IMR-90 (cell line): ENCODE data around the gene TSPEAR. TPM values are rescaled to one million over a fixed set of nuclear protein-coding genes. Genes with fewer than 3 reads are reported as not detected.
"Not testable (repeated sequence)": the region's sequence is repeated elsewhere in the genome, so short reads cannot be mapped to it uniquely, and the experiment has no call there.

ENCODE experiments used
- ATAC-seq: fragments of 200-7000 bp; cut with Tn5 transposase; 2 replicates; pipeline ENCODE4 v1.9.1; 2020; ENCODE audit warnings: low read depth, mild to moderate bottlenecking, moderate library complexity
- BruUV-seq: library from RNA; stranded (reverse); fragments of 400-500 nt; replicated peaks from 2 replicates; lab custom pipeline; 2021; lab: Mats Ljungman, UMichigan
- CTCF ChIA-PET: fragments of 300-600 bp; formaldehyde crosslinking; extraction: SDS; loops from one replicate; lab custom pipeline; 2021; ENCODE audit warnings: antibody characterized with exemption; lab: Yijun Ruan, JAX
- POLR2A ChIA-PET: fragments of 300-600 bp; sonication (Branson Sonifier 250); formaldehyde crosslinking; loops from one replicate; lab custom pipeline; 2022; ENCODE audit warnings: antibody characterized with exemption; ENCODE audit not compliant: unreplicated experiment; lab: Charles Lee
- DNase-seq: peaks from one replicate; pipeline ENCODE4 v3.0.0; 2013
- H2AFZ ChIP-seq: replicated peaks from 2 replicates; pipeline ENCODE3; 2013; ENCODE audit warnings: low read length, mild to moderate bottlenecking; ENCODE audit not compliant: poor library complexity
- H2AK5ac ChIP-seq: 2 replicates; pipeline ENCODE4 v1.6.1; 2013; ENCODE audit warnings: low read depth, low read length, inconsistent platforms
- H2AK9ac ChIP-seq: replicated peaks from 2 replicates; pipeline ENCODE3; 2013; ENCODE audit warnings: mild to moderate bottlenecking, low read depth, low read length, moderate library complexity; ENCODE audit not compliant: poor library complexity
- H2BK120ac ChIP-seq: 2 replicates; pipeline ENCODE4 v1.6.1; 2013; ENCODE audit warnings: low read depth, low read length, inconsistent platforms
- H2BK15ac ChIP-seq: 3 replicates; pipeline ENCODE4 v1.6.1; 2013; ENCODE audit warnings: low read depth, low read length, inconsistent platforms
- H2BK20ac ChIP-seq: 2 replicates; pipeline ENCODE4 v1.6.1; 2013; ENCODE audit warnings: low read depth, mild to moderate bottlenecking, inconsistent platforms, low read length, moderate library complexity
- H2BK5ac ChIP-seq: 2 replicates; pipeline ENCODE4 v1.6.1; 2013; ENCODE audit warnings: mild to moderate bottlenecking, low read depth, low read length, inconsistent platforms; ENCODE audit not compliant: poor library complexity, severe bottlenecking
- H3K14ac ChIP-seq: replicated peaks from 2 replicates; pipeline ENCODE4 v1.6.1; 2013; ENCODE audit warnings: low read depth, low read length, inconsistent platforms
- H3K18ac ChIP-seq: 2 replicates; pipeline ENCODE4 v1.6.1; 2013; ENCODE audit warnings: low read depth, low read length, control low read depth
- H3K23ac ChIP-seq: 2 replicates; pipeline ENCODE4 v1.6.1; 2013; ENCODE audit warnings: low read depth, low read length, inconsistent platforms
- H3K27ac ChIP-seq: 2 replicates; pipeline ENCODE4 v1.5.1; 2013; ENCODE audit warnings: mild to moderate bottlenecking, control low read depth, low read length; ENCODE audit not compliant: insufficient read depth
- H3K27me3 ChIP-seq: 2 replicates; pipeline ENCODE4 v1.6.1; 2013; ENCODE audit warnings: low read length; ENCODE audit not compliant: control insufficient read depth, insufficient read depth
- H3K36me3 ChIP-seq: 2 replicates; pipeline ENCODE4 v1.6.1; 2013; ENCODE audit warnings: low read length, mixed read lengths; ENCODE audit not compliant: control insufficient read depth, insufficient read depth
- H3K4ac ChIP-seq: 2 replicates; pipeline ENCODE4 v1.6.1; 2013; ENCODE audit warnings: low read depth, low read length, inconsistent platforms
- H3K4me1 ChIP-seq: 2 replicates; pipeline ENCODE4 v1.6.1; 2013; ENCODE audit warnings: low read length, mixed read lengths; ENCODE audit not compliant: control insufficient read depth, insufficient read depth
- H3K4me2 ChIP-seq: 2 replicates; pipeline ENCODE4 v1.6.1; 2013; ENCODE audit warnings: low read depth, mild to moderate bottlenecking, control low read depth, low read length, moderate library complexity
- H3K4me3 ChIP-seq: 2 replicates; pipeline ENCODE4 v1.5.1; 2013; ENCODE audit warnings: low read depth, mild to moderate bottlenecking, control low read depth, low read length, moderate library complexity; ENCODE audit not compliant: insufficient read depth
- H3K56ac ChIP-seq: 2 replicates; pipeline ENCODE4 v1.6.1; 2013; ENCODE audit warnings: low read length, inconsistent platforms; ENCODE audit not compliant: insufficient read depth; ENCODE audit errors: extremely low read depth
- H3K79me1 ChIP-seq, 2 experiments: 2 replicates each; pipeline ENCODE4 v1.6.1; 2013; ENCODE audit warnings: low read length in 2 of 2, inconsistent platforms in 1 of 2, low read depth in 1 of 2
- H3K9ac ChIP-seq: 2 replicates; pipeline ENCODE4 v1.6.1; 2013; ENCODE audit warnings: low read depth, low read length, control low read depth
- H3K9me1 ChIP-seq: 2 replicates; pipeline ENCODE4 v1.6.1; 2013; ENCODE audit warnings: low read length, inconsistent platforms; ENCODE audit not compliant: insufficient read depth
- H3K9me3 ChIP-seq: 2 replicates; pipeline ENCODE4 v1.6.1; 2013; ENCODE audit warnings: low read length; ENCODE audit not compliant: control insufficient read depth, insufficient read depth
- H4K20me1 ChIP-seq: 2 replicates; pipeline ENCODE4 v1.6.1; 2013; ENCODE audit warnings: low read length, inconsistent platforms; ENCODE audit not compliant: insufficient read depth
- H4K5ac ChIP-seq: 2 replicates; pipeline ENCODE4 v1.6.1; 2013; ENCODE audit warnings: mild to moderate bottlenecking, low read depth, low read length, control low read depth
- H4K8ac ChIP-seq, 2 experiments: 2 replicates each; pipeline ENCODE4 v1.6.1; 2013; ENCODE audit warnings: low read depth in 2 of 2, low read length in 2 of 2, control low read depth in 1 of 2, inconsistent platforms in 1 of 2
- H4K91ac ChIP-seq: 2 replicates; pipeline ENCODE4 v1.6.1; 2013; ENCODE audit warnings: low read depth, low read length, inconsistent platforms; ENCODE audit not compliant: insufficient read depth
- WGBS, 2 experiments: methylation state at CpG; one replicate each; pipeline versions ENCODE4 v1.1.5 to v1.1.7; 2013; ENCODE audit warnings: missing lambda C conversion rate in 2 of 2; ENCODE audit not compliant: insufficient read length in 1 of 2; ENCODE audit errors: extremely low coverage in 2 of 2; 5-methylcytosine and 5-hydroxymethylcytosine counted together
- dilution Hi-C: fragments of 300-500 bp; cut with HindIII; formaldehyde crosslinking; loops from one replicate; pipeline ENCODE4 v1.14.3; 2018; ENCODE audit warnings: low sequenced_read_pairs; ENCODE audit not compliant: unreplicated experiment
- in situ Hi-C: fragments of 300-500 bp; cut with MboI; formaldehyde crosslinking; loops from 3 replicates; pipeline ENCODE4 v1.14.3; 2019; ENCODE audit warnings: low sequenced_read_pairs, inconsistent platforms, mixed read lengths
- intact Hi-C: fragments of 100-400 bp; cut with micrococcal nuclease; formaldehyde crosslinking; loops from 2 replicates; pipeline ENCODE4 v1.10.0; 2022
- polyA plus RNA-seq, 3 experiments: library from polyadenylated mRNA; depleted of rRNA; stranded (reverse); fragments of >200 nt; gene quantifications; 2 replicates each; pipeline ENCODE4 v1.2.3, GENCODE V29; 2012; ENCODE audit warnings: low replicate concordance in 1 of 3
- total RNA-seq: library from RNA; depleted of rRNA; stranded (reverse); fragments of >200 nt; gene quantifications from 2 replicates; pipeline ENCODE4 v1.2.3, GENCODE V29; 2012

Gene TSPEAR
- total and polyA plus RNA-seq, 2 of the 4 experiments (the other 2 are of a cell fraction), result not detected

GRCh38 chr21:44550285-44550684 lies 161.1 kb downstream of the TSPEAR start:
- H2AK5ac ChIP-seq, H4K91ac ChIP-seq, dilution Hi-C loops, H2BK20ac ChIP-seq, H3K36me3 ChIP-seq, DNase-seq, in situ Hi-C loops, H3K4me3 ChIP-seq, H3K79me1 ChIP-seq, H3K14ac ChIP-seq, H2BK5ac ChIP-seq, H3K9me3 ChIP-seq, H4K20me1 ChIP-seq, H3K9ac ChIP-seq, H3K4ac ChIP-seq, H3K18ac ChIP-seq, H2AK9ac ChIP-seq, H2BK120ac ChIP-seq, H2AFZ ChIP-seq, H2BK15ac ChIP-seq, H3K9me1 ChIP-seq, H3K4me1 ChIP-seq, BruUV-seq, H3K23ac ChIP-seq, ATAC-seq, H4K5ac ChIP-seq, H4K8ac ChIP-seq, CTCF ChIA-PET, POLR2A ChIA-PET, H3K4me2 ChIP-seq, intact Hi-C loops, H3K27ac ChIP-seq, H3K56ac ChIP-seq: not testable (repeated sequence)
- WGBS, 2 experiments, result no CpG with 5 or more reads among the region's 17 CpGs
- H3K27me3 ChIP-seq, result peaks cover 12% of the 10 kb centered on the region
